ENCODE results near the gene SPIRE1. TPM values are rescaled to one million over a fixed set of nuclear protein-coding genes. Genes with fewer than 3 reads are reported as not detected.
"Not testable (repeated sequence)": the region's sequence is repeated elsewhere in the genome, so short reads cannot be mapped to it uniquely, and the experiment has no call there.

The SPIRE1 gene
- total RNA-seq, 2 donors from 2014 or later = 5.7 to 7.4 TPM

DNA sequence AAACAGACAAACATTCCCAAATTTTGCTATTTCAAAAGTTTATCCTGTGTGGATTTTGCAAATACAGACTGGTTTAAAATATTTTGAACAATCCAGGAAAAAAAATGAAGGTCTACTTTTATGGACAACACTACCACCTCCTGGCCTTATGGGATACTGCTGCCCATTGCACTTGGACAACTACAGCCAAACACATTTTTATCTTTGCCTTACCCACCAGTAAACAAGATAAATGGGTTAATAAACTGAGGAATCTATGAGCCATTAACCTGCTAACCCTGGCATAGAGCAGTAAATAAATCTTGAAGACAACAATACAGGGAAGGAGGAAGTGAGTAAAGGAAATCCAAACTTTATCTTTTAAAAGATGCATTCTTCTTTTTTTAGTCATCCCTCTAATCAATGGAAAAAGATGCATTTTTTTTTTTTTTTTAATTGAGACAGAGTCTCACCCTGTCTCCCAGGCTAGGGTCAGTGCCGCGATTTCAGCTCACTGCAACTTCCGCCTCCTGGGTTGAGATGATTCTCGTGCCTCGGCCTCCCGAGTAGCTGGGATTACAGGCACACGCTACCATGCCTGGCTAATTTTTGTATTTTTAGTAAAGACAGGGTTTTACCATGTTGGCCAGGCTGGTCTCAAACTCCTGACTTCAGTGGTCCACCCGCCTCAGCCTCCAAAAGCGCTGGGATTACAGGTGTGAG is 2.1 kb upstream of the SPIRE1 start:
- H3K4me1 Mint-ChIP-seq (ENCODE audit: low read depth) = peaks cover 25% of the 10 kb centered on the region
- H3K27ac Mint-ChIP-seq = no peak overlapping the region
- no peaks in the 10 kb centered on the region for H3K36me3 Mint-ChIP-seq (ENCODE audit: insufficient read depth in 2 of 2)
- no peak for ATAC-seq (replicated peaks in 1 of 2)
- no peaks in the 10 kb centered on the region for H3K9me3 Mint-ChIP-seq
- H3K4me3 Mint-ChIP-seq = no peak overlapping the region
- H3K27me3 Mint-ChIP-seq (ENCODE audit: low read depth) = peaks cover 25% of the 10 kb centered on the region
- peak; percentile 38 to 48 for DNase-seq

DNA sequence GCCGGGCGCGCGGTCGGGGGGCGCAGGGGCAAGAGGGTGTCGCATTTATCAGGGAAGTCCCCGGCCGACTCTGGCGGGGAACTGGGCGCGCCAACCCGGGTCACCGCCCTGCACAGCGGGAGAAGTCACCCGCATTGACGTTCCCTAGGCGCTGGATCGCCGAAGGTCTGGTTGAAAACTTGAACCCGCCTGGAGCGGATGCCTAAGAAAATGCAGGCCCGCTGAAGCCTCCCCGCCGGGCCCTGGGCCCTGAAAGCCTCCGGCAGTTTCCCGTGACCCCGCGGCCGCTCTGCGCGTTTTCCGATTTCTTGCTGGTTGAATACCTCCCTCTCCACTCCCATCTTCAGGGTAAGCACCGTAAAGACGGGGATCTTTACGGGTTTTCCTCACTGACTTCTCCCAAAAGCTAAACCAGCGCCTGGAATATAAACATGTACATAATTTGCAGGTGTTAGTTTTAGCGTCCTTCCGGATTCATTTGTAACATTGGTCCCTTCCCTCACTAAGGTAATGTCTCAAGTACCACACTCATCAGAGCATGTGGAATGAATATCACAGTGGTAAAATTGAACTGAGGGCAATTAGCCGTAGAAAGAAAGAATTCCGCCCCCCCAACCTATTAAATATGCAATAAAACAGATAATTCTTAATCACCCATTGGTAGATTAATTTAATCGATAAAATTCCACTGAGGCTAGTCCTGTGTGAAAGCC is 675 bp upstream of the SPIRE1 start:
- Mint-ChIP-seq H3K4me1 (ENCODE audit: low read depth) (peaks cover 26% of the 10 kb centered on the region), H3K27ac (peak overlapping the region; percentile 61), H3K4me3 (peak overlapping the region; percentile 80 to 87), H3K27me3 (ENCODE audit: low read depth) (peaks cover 31% of the 10 kb centered on the region), H3K36me3 (ENCODE audit: insufficient read depth in 2 of 2) (no peaks in the 10 kb centered on the region), H3K9me3 (no peaks in the 10 kb centered on the region)
- DNase-seq (peak; percentile 15 to 30), ATAC-seq (replicated peaks in 1 of 2) (no peak)

DNA sequence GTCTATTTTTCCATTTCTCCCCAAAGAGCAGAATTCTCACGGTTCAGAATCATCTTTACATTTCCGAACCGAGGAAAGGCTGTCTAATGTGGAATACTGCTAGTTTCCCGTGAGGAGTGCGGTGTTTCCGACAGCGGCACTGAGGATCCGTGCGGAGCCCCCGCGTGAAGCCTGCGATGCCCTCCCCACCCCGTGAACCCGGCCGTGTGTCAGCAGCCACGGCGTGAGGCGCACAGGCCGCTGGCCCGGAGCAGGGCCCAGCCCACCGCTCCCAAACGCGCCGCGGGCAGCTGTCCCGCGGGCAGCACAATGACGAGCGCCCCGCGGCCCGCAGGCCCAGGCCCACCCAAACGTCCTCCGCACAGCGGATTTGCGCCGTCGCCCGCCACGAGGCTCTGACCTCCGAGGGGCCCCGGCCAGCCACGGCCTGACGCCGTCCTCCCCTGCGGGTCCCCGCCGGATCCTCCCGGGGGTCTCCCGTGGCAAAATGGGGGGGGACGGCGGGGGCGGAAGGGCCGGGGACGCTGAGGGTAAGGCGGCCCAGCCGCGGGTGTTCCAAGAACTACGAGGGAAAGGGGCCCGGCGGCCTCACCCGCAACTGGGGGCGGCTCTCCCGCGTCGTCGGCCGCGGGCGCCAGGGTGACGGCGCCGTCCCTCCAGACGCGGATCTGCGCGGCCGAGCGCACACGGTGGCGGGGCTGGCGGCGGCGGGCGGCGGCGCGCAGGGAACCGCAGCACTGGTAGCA is 796 bp downstream of the SPIRE1 start:
- peak; percentile 55 to 59 for ATAC-seq (replicated peaks in 1 of 2)
- peaks cover 31% of the 10 kb centered on the region for H3K27me3 Mint-ChIP-seq (ENCODE audit: low read depth)
- H3K9me3 Mint-ChIP-seq = no peaks in the 10 kb centered on the region
- H3K27ac Mint-ChIP-seq = peak overlapping the region; percentile 17
- H3K36me3 Mint-ChIP-seq (ENCODE audit: insufficient read depth in 2 of 2) = no peaks in the 10 kb centered on the region
- DNase-seq = peak; percentile 46 to 50
- peak overlapping the region; percentile 81 to 85 for H3K4me3 Mint-ChIP-seq
- H3K4me1 Mint-ChIP-seq (ENCODE audit: low read depth) = peaks cover 34% of the 10 kb centered on the region

DNA sequence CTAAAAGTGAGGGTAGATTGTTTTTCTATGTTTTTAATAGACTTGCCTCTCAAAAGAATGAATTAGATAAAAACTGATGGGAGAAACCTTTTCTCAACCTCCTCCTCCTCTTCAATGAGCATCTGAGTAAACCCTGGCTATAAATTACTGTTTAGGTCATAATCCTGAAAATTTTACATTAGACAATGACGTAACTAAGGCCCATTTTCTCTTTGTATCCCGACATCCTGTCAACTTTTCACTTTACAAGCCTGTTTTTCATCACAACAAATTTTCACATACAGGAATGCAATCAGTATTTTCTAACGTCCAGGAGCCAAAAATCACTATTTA is 1.3 kb downstream of the SPIRE1 start:
- peaks cover 31% of the 10 kb centered on the region for H3K27me3 Mint-ChIP-seq (ENCODE audit: low read depth)
- no peaks in the 10 kb centered on the region for H3K9me3 Mint-ChIP-seq
- H3K4me1 Mint-ChIP-seq (ENCODE audit: low read depth) = peaks cover 35% of the 10 kb centered on the region
- ATAC-seq (replicated peaks in 1 of 2) (no peak), DNase-seq (no peak)
- H3K4me3 Mint-ChIP-seq = peak overlapping the region; percentile 81 to 85
- H3K27ac Mint-ChIP-seq = peak overlapping the region; percentile 17
- no peaks in the 10 kb centered on the region for H3K36me3 Mint-ChIP-seq (ENCODE audit: insufficient read depth in 2 of 2)

DNA sequence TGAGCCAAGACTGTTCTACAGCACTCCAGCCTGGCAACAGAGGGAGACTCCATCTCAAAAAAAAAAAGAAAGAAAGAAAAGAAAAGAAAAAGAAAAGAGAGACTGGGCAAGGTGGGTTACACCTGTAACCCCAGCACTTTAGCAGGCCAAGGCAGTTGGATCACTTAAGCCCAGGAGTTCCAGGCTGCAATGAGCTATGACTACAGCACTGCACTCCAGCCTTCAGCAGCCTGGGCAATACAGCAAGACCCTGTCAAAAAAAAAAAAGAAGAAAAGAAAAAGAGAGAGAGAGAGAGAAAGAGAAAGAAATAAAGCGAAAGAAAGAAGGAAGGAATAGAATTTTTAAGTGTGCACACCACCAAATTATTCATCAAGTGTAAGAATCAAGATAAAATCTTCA is 2.9 kb downstream of the SPIRE1 start:
- peaks cover 35% of the 10 kb centered on the region for H3K4me1 Mint-ChIP-seq (ENCODE audit: low read depth)
- peaks cover 31% of the 10 kb centered on the region for H3K27me3 Mint-ChIP-seq (ENCODE audit: low read depth)
- DNase-seq (no peak), ATAC-seq (replicated peaks in 1 of 2) (no peak)
- no peak overlapping the region for H3K27ac Mint-ChIP-seq
- no peaks in the 10 kb centered on the region for H3K36me3 Mint-ChIP-seq (ENCODE audit: insufficient read depth in 2 of 2)
- peak overlapping the region in 1 of 2 donors; percentile 64 for H3K4me3 Mint-ChIP-seq
- H3K9me3 Mint-ChIP-seq = no peaks in the 10 kb centered on the region

DNA sequence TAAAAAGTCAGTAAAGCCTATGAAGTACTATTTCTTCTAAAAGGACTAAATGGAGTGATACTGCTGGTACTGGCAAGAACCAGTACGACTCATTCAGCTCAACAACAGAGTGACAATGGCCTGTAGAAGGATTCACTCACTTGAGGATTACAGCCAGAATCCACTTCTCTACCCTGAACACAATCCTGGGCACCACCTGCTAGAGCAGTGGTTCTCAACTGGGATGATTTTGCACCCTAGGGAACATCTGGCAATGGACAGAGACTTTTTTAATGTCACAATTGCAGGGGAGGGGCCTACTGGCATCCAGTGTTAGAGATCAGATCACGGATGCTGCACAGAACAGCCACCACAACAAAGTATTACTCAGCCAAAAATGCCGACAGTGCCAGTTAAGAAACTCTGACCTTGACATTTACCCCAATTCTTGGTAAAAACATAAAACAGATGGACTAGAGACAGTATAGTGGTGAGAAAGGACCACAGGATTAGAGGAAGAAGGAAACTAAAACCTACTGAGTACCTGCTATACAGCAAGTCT is 5.0 kb downstream of the SPIRE1 start:
- ATAC-seq (replicated peaks in 1 of 2) (peak; percentile 66 to 72), DNase-seq (peak; percentile 42 to 43)
- peak overlapping the region; percentile 35 to 59 for H3K4me3 Mint-ChIP-seq
- no peaks in the 10 kb centered on the region for H3K9me3 Mint-ChIP-seq
- H3K36me3 Mint-ChIP-seq (ENCODE audit: insufficient read depth in 2 of 2) = no peaks in the 10 kb centered on the region
- peaks cover 22% of the 10 kb centered on the region for H3K27me3 Mint-ChIP-seq (ENCODE audit: low read depth)
- peak overlapping the region; percentile 75 for H3K27ac Mint-ChIP-seq
- H3K4me1 Mint-ChIP-seq (ENCODE audit: low read depth) = peaks cover 27% of the 10 kb centered on the region

DNA sequence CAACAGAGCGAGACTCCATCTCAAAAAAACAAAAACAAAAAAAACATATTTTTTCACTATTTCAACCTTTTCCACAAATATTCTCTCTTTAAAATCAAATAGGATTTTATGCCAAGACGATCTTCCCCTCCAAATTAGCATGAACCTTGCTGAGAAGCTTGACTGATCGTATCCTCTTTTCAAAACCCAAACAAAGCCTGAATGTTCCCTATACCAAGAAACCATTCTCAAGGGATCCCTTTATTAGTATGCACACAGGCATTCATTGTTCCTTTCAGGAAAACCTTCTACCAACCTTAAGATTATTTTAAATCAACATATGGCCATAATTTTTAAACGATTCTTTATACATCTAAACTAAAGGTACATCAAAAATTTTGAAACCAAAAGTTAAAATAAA is 6.3 kb downstream of the SPIRE1 start:
- ATAC-seq (replicated peaks in 1 of 2) = no peak
- DNase-seq = no peak
- peaks cover 19% of the 10 kb centered on the region for H3K27me3 Mint-ChIP-seq (ENCODE audit: low read depth)
- H3K4me1 Mint-ChIP-seq (ENCODE audit: low read depth) = peaks cover 24% of the 10 kb centered on the region
- no peaks in the 10 kb centered on the region for H3K36me3 Mint-ChIP-seq (ENCODE audit: insufficient read depth in 2 of 2)
- H3K4me3 Mint-ChIP-seq = peak overlapping the region in 1 of 2 donors; percentile 3
- H3K27ac Mint-ChIP-seq = no peak overlapping the region
- H3K9me3 Mint-ChIP-seq = no peaks in the 10 kb centered on the region

DNA sequence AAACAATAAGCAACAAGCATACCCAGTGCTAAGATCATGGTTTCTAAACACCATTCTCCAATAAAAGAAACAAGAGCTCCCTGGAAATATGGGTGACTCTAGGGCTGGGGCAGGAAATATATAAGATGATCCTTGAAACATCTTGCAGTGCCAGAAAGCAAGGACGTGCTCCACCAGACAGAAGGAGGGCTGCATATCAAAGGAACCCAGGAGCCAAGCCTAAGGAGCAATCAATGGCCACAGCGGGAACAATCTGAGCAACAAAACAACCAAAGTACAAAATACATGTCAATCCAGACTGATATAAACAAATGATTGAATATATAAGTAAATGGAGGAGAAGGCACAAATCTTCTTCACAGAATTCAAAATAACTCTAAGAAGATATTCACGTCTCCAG is 10.1 kb downstream of the SPIRE1 start:
- DNase-seq (no peak), ATAC-seq (replicated peaks in 1 of 2) (no peak)
- Mint-ChIP-seq H3K4me1 (ENCODE audit: low read depth) (peaks cover 7% of the 10 kb centered on the region), H3K36me3 (ENCODE audit: insufficient read depth in 2 of 2) (no peaks in the 10 kb centered on the region), H3K27me3 (ENCODE audit: low read depth) (peaks cover 15% of the 10 kb centered on the region), H3K9me3 (no peaks in the 10 kb centered on the region), H3K4me3 (no peak overlapping the region), H3K27ac (no peak overlapping the region)

DNA sequence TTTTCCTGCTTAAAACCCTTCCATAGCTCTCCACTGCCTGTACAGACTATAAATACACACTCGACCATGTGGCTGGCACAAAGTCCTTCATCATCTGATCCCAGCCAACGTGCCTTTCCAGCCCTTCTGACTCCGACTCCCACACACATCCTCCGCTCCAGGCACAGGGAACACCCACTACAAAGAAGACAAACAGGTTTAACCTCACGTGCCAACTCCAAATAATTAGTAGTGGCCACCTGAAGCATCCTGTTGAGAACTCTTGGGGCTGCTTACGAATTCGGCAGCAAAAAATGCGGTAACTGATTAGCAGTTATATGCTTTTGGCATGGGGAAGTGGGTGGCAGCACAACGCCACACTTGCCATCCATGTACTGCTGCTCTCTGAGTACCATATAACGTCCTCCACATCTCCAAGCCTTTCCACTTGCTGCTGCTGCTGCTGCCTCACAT is 12.1 kb downstream of the SPIRE1 start:
- Mint-ChIP-seq H3K4me1 (ENCODE audit: low read depth) (no peaks in the 10 kb centered on the region), H3K4me3 (no peak overlapping the region), H3K9me3 (no peaks in the 10 kb centered on the region), H3K27me3 (ENCODE audit: low read depth) (peaks cover 15% of the 10 kb centered on the region), H3K36me3 (ENCODE audit: insufficient read depth in 2 of 2) (no peaks in the 10 kb centered on the region), H3K27ac (no peak overlapping the region)
- no peak for ATAC-seq (replicated peaks in 1 of 2)
- DNase-seq = no peak

DNA sequence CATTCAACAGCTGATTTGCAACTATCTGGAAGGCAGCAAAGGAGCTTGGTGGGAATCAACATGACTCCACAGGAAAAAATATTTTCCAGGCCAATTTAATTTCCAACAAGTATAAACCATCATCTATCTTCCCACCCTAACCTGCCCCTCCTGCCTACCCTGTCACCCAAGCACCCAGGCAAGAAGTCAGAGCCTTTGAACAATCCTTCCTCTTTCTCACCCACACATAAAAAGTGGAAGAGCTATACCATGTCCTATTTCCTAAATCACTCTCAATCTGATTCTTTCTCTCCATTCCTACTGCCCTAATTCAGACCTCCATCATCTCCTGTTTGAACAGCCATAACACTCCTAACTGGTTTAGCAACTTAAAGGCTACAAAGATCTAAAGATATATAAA is 12.7 kb downstream of the SPIRE1 start:
- peaks cover 20% of the 10 kb centered on the region for H3K27me3 Mint-ChIP-seq (ENCODE audit: low read depth)
- H3K36me3 Mint-ChIP-seq (ENCODE audit: insufficient read depth in 2 of 2) = no peaks in the 10 kb centered on the region
- H3K4me1 Mint-ChIP-seq (ENCODE audit: low read depth) = no peaks in the 10 kb centered on the region
- ATAC-seq (replicated peaks in 1 of 2) = no peak
- H3K9me3 Mint-ChIP-seq = no peaks in the 10 kb centered on the region
- H3K4me3 Mint-ChIP-seq = no peak overlapping the region
- no peak for DNase-seq
- H3K27ac Mint-ChIP-seq = no peak overlapping the region

DNA sequence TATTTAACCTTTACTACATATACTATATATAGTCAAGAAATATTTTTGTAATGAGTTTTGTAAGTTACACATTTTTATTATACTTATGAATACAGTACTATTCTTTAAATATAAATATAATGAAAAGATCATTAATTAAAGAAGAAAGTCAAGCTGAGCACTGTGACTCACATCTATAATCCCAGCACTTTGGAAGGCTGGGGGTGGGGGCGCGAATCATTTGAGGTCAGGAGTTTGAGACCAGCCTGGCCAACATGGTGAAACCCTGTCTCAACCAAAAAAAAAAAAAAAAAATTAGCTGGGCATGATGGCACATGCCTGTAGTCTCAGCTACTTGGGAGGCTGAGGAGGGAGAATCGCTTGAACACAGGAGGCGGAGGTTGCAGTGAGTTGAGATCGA is 14.2 kb downstream of the SPIRE1 start:
- H3K9me3 Mint-ChIP-seq; H3K36me3 Mint-ChIP-seq (ENCODE audit: insufficient read depth in 2 of 2); H3K27ac Mint-ChIP-seq; ATAC-seq (replicated peaks in 1 of 2); H3K4me1 Mint-ChIP-seq (ENCODE audit: low read depth); DNase-seq; H3K4me3 Mint-ChIP-seq: not testable (repeated sequence)
- H3K27me3 Mint-ChIP-seq (ENCODE audit: low read depth) = peaks cover 20% of the 10 kb centered on the region

DNA sequence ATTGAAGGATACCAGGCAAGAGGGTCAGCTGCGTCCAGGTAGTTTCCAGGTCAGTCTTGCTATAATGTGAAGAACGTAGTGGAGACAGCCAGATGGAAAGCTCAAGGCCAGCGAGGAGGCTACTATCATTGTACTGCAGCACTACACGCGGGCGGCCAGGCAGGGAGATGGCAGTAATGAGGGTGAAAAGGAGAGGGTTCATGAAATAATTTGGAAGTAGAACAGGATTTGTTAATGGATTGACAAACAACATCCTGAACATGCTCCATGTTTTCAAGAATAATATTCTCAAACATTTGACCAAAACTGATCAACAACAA is 17.1 kb downstream of the SPIRE1 start:
- ATAC-seq (replicated peaks in 1 of 2) = no peak
- Mint-ChIP-seq H3K27me3 (ENCODE audit: low read depth) (peaks cover 19% of the 10 kb centered on the region), H3K4me3 (no peak overlapping the region), H3K36me3 (ENCODE audit: insufficient read depth in 2 of 2) (no peaks in the 10 kb centered on the region), H3K9me3 (no peaks in the 10 kb centered on the region), H3K4me1 (ENCODE audit: low read depth) (no peaks in the 10 kb centered on the region), H3K27ac (no peak overlapping the region)
- no peak for DNase-seq
